Measurements from ENCODE around the gene PRKAB1.
A peak's percentile ranks its signal among the peaks of the same experiment; 100 is the strongest.
"Not testable (repeated sequence)": the region's sequence is repeated elsewhere in the genome, so short reads cannot be mapped to it uniquely, and the experiment has no call there.

PRKAB1 gene

GRCh38 chr12:119686355-119686754, 18.4 kb downstream of the PRKAB1 start:
- no peak for DNase-seq

DNA sequence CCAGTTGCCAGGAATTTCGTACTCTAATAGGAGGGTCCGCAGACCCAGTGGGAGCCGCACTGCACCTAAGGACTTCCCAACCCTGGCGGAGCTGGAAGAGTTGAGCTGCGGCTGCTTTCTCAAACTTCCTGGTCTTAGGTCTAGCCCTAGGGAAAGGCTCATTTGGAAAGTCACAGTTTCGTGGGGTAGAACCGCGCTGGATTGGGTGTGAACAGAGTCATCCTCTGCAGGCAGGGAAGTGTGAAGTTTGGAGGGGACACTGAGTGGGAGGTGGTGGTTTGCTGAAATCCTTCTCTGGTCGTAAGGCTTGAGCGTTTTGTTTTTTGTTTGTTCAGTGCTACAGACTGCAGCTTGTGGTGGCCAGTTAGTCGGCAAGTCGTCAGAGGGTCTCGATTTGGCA, 18.8 kb downstream of the PRKAB1 start:
- DNase-seq, result no peak

GRCh38 chr12:119687406-119687805, 19.5 kb downstream of the PRKAB1 start:
- no peak for DNase-seq

DNA sequence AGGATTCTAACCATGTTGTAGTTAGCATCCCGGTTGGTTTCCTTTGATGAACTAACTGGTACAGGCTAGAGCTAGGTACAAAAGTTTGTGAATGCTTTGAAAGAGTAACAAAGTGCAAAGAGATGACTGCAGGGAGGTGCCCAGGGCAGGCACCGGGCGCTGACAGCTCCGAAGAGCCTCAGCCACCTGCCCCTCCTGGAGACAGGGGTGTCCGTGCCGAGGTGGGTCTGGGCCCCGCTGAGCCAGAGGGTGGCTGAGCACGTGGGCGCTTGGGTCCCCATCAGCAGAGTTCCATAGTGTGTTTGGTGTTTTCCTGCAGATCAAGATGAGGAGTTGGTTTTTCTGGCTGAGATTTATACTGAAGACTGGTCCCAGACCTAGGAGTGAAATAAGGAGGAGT, 19.9 kb downstream of the PRKAB1 start:
- DNase-seq, result no peak

- no peak for DNase-seq
Observed at GRCh38 chr12:119689935-119690500, 22.1 kb downstream of the PRKAB1 start.

GRCh38 chr12:119691202-119691810, 23.4 kb downstream of the PRKAB1 start:
- no peak for DNase-seq

GRCh38 chr12:119692410-119692809, 24.5 kb downstream of the PRKAB1 start:
- DNase-seq, result no peak

- peak; percentile 94 for DNase-seq
Observed at GRCh38 chr12:119692997-119693396, 25.1 kb downstream of the PRKAB1 start.

DNA sequence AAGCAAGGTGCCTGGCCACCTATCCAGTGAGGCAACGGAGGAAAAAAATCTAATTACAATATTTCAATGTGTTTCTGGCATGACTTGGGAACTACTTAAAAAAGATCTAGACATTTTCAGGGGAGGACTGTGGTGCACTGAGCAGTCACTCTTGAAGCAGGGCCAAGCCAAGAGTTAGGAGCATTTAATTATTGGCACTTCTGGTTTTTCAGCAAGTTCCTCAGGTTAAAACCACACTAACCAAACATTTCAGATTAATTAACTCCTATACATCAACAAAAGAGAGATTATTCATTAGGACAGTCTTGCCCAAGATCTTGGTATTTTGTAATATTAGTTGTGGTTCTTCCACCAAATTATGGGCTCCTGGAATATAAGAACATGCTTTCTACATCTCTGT, 25.6 kb downstream of the PRKAB1 start:
- DNase-seq, result peak; percentile 78

DNA sequence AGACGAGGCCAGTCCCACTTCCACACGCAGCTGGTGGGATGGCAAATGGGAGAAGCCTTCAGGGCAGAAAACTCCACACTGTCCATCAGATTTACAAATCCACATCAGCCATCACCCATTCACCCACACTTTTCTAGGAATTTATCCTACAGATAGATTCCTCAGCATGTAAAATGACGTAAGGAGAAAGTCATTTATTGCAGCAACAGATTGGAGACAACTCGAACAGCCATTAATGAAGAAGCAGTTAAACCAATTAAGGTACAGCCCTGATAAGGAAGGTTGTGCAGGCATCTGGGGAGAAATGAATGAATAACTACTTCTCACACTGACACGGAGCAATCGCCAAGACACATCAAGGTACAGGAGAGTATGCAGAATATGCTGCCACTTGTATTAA, 26.2 kb downstream of the PRKAB1 start:
- DNase-seq, result no peak

DNA sequence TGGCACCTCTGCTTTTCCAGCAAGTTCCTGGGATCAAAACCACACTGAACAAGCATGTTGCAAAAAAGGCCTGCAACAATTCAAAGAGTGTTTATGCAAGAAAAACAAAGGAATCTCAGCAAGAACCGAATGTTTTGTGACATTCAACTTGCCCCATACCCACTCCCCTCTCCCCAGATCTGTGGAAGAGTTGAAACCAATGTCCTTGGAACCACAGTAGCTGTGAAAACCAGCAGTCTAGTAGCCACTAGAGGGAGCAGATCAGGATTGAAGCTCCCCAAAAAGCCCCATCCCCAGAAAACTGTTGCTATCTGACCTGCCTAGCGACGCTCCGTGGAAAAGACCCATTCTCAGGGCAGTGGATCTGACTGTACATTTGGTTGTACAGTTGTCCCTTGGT, 27.1 kb downstream of the PRKAB1 start:
- no peak for DNase-seq

GRCh38 chr12:119696943-119697342, 29.0 kb downstream of the PRKAB1 start:
- DNase-seq, result no peak

DNA sequence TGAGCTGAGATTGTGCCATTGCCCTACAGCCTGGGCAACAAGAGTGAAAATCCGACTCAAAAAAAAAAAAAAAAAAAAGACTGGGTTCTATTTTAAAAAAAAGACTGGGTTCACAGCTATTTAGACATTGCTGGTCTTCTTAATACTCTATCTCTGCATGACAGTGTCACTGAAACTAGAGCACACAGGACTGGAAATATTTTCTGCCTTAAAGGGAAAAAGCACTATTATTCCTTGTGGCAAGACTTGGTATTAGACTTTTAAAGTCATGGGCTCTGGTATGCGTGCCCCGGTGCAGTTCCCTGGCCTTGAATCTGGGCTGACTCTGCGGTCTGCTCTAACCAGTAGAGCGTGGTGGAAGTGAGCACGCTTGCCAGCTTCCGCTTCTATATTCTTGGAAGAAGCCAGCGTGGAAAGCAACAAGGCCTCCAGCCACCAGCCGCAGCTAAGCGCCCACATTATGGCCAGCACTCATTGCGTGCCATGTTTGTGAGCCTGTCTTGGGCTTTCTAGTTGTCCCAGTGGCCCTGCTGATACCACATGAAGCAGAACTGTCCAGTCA, 31.3 kb downstream of the PRKAB1 start:
- peak; percentile 19 for DNase-seq

DNA sequence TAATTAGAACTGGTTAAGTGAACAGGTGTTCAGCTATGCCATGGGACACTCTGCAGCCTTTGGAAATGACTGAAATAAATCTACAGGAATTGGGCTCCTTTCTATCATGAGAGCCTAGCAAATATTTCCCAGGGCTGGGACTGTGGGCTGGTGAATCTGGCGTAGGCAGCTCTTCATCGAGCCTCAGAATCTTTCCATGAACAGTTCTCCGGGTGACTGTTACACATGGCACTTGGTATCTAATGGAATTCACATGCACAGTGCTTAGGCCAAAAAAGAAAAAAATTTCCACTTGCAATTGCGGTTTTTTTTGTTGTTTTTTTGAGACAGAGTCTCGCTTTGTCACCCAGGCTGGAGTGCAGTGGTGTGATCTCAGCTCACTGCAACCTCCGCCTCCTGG, 32.1 kb downstream of the PRKAB1 start:
- DNase-seq, result no peak

- no peak for DNase-seq
Observed at GRCh38 chr12:119704065-119704747, 36.3 kb downstream of the PRKAB1 start.

GRCh38 chr12:119705182-119705581, 37.2 kb downstream of the PRKAB1 start:
- no peak for DNase-seq

DNA sequence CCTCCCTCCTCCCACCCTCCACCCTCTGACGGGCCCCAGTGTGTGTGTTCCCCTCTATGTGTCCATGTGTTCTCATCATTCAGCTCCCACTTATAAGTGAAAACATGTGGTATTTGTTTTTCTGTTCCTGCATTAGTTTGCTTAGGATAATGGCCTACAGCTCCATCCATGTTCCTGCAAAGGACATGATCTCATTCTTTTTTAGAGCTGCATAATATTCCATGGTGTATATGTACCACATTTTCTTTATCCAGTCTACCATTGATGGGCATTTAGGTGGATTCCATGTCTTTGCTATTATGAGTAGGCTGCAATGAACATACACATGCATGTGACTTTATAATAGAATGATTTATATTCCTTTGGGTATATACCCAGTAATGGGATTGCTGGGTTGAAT, 38.5 kb downstream of the PRKAB1 start:
- not testable (repeated sequence) for DNase-seq

DNA sequence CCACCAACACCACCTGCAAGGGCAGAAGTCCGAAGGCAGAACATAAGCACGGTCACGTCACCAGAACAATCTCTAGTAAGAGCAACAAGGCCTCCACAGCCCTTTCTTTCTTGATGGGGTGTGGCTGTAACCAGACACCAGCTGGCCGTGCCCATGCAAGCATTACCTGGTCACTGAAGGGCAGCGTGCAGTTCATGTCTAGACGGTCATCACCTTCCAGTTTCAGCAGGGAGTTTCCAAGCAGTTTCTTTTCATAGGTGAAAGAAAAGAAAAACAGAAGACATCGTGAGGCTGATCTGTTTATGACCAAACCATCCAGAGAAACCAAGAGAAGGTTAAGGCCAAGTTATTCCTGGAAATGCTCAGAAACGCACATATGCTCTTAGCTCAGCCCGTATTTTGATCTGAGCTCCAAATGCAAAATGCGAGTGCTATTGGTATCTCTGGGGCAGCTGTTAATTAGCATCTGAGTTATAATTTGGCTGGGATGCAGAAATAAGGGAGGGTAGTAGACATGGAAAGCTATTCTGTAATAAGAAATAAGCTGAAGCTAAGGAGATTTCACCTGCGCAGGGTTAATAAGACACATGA, 42.5 kb downstream of the PRKAB1 start:
- DNase-seq, result peak; percentile 32

DNA sequence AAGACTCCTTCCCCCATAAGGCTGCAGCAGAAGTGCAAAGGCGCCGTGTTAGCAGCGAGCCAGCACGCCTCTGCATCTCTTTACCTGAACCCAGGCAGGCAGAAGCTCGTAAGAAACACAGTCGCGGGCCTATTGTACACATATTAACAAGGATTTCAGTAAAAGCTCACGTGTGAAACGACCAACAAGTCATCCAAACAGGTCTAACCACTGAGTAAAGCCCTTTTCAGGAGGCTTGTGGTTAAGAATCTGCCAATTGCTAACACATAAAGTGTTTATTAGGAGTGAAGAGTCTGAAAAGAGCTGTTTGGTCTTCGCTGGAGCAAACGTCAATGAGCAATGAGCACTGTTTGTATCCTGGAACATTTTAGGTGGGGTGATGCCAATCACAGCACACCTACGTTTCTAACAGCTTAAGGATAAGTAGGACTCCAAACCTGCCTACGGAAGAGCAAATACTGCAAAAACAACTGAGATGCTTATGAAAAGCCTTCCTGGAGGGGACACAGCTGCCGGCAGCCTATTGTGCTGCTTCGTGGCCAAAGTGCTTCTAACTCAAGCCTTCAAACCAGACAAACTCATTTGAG, 43.1 kb downstream of the PRKAB1 start:
- peak; percentile 79 for DNase-seq

GRCh38 chr12:119711693-119712092, 43.8 kb downstream of the PRKAB1 start:
- DNase-seq, result no peak

GRCh38 chr12:119712721-119713120, 44.8 kb downstream of the PRKAB1 start:
- no peak for DNase-seq

DNA sequence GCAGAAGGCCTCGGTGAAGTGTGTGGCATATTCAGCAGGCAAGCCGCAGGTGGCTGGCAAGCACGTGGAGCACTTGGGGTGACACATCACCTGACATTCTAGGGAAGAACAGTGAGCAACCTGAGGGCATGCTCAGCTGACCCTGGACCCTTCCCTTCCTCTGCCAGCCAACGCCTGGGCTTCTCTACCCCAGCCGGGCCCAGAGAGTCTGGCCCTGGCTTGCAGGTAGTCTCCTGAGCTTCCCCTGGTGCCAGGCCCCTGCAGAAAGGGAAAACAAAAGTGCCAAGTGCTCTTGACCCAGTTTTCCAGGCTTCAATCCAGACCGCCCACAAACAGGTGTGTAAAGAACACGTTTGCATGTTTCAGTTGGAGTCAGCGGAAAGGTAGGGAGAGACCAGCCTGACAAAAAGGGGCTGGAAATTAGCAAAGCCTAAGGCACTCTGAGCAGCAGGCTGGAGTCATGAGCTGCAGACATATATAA, 45.7 kb downstream of the PRKAB1 start:
- peak; percentile 85 for DNase-seq

DNA sequence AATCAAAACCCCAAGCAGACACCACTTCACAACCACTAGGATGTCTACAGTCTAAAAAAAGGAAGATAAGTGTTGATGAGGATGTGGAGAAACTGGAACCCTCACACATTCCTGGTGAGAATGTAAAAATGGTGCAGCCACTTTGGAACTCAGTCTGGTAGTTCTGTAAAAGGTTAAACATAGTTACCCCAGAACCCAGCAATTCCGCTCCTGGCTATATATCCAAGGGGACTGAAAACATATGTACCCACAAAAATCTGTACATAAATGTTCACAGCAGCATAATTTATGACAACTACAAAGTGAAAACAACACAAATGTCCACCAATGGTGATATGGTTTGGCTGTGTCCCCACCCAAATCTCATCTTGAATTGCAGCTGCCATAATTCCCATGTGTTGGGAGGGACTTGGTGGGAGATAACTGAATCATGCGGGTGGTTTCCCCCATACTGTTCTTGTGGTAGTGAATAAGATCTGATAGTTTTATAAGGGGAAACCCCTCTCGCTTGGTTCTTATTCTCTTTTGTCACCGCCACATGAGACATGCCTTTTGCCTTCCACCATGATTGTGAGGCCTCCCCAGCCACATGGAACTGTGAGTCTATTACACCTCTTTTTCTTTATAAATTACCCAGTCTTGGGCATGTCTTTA, 46.8 kb downstream of the PRKAB1 start:
- DNase-seq, result no peak

Data from DMS79 treated with DMSO at 0.1 percent for 48 hours (cell line).